Heart right ventricle (tissue), 16 donors: Measurements from ENCODE around the gene STAM. TPM values are rescaled to one million over a fixed set of nuclear protein-coding genes. Genes with fewer than 3 reads are reported as not detected.

Source experiments
- ATAC-seq, 8 donors: fragments of 200-7000 bp; cut with Tn5 transposase; one replicate each; pipeline ENCODE4 v1.9.1; 2020; ENCODE audit warnings: mild to moderate bottlenecking in 8 of 8, moderate library complexity in 8 of 8, moderate number of reproducible peaks in 1 of 8
- DNase-seq, 2 donors: peaks; one replicate each; pipeline ENCODE4 v3.0.0-alpha.2; 2020
- H3K27ac ChIP-seq, 10 donors: fragments of 200-600 bp; sonication (generic) in 2 of 10; one replicate each; pipeline versions ENCODE4 v1.5.0 to v1.8.0; 2020 to 2022; ENCODE audit warnings: mild to moderate bottlenecking in 3 of 10
- H3K27me3 ChIP-seq, 7 donors: fragments of 200-600 bp; one replicate each; pipeline ENCODE4 v1.8.0; 2021 to 2022; ENCODE audit warnings: mild to moderate bottlenecking in 2 of 7
- H3K36me3 ChIP-seq, 9 donors: fragments of 200-600 bp; sonication (generic) in 1 of 9; one replicate each; pipeline versions ENCODE4 v1.5.0 to v1.8.0; 2020 to 2022; ENCODE audit warnings: mild to moderate bottlenecking in 2 of 9
- H3K4me1 ChIP-seq, 9 donors: fragments of 200-600 bp; sonication (generic) in 1 of 9; one replicate each; pipeline versions ENCODE4 v1.5.0 to v1.8.0; 2020 to 2022; ENCODE audit warnings: mild to moderate bottlenecking in 4 of 9
- H3K4me3 ChIP-seq, 10 donors: fragments of 200-600 bp; sonication (generic) in 2 of 10; one replicate each; pipeline versions ENCODE4 v1.5.0 to v1.8.0; 2020 to 2022; ENCODE audit warnings: mild to moderate bottlenecking in 7 of 10, moderate library complexity in 2 of 10
- H3K9me3 ChIP-seq, 11 donors: fragments of 200-600 bp in 10 of 11; sonication (generic) in 2 of 11; one replicate each; pipeline versions ENCODE4 v1.5.0 to v1.8.0; 2013 to 2022; ENCODE audit warnings: mild to moderate bottlenecking in 2 of 11, control low read depth in 1 of 11, moderate library complexity in 1 of 11
- CTCF ChIP-seq, 9 donors: fragments of 200-600 bp; sonication (generic) in 2 of 9; IDR thresholded peaks; one replicate each; pipeline versions ENCODE4 v1.5.0 to v1.8.0; 2021 to 2022; ENCODE audit warnings: antibody characterized with exemption in 9 of 9, mild to moderate bottlenecking in 5 of 9, moderate library complexity in 1 of 9
- WGBS, 2 donors: extraction: QIAGEN DNeasy Blood & Tissue Kit; methylation state at CpG; one replicate each; pipeline ENCODE4 v1.1.7; 2013; ENCODE audit warnings: inconsistent platforms in 1 of 2; 5-methylcytosine and 5-hydroxymethylcytosine counted together
- intact Hi-C, 10 donors: fragments of 100-400 bp; cut with DNase I; formaldehyde crosslinking; loops; one replicate each; pipeline versions ENCODE4 v1.11.1 to v1.14.2; 2022
- polyA plus RNA-seq, 2 donors: library from polyadenylated mRNA; stranded (reverse); fragments of 200-250 nt; gene quantifications; one replicate each; pipeline ENCODE4 v1.2.3, GENCODE V29; 2013
- total RNA-seq, 10 donors: library from RNA; stranded (reverse); fragmentation: NEBNext Ultra II Directional in 3 of 10; extraction: Animal tissue kit (Norgen Biotek cat#: 25700) in 3 of 10; gene quantifications; one replicate each; pipeline versions ENCODE4 v1.2.1 to v1.2.4, GENCODE V29; 2021 to 2023
- donor health status: Arrhythmogenic right ventricular cardiomyopathy.
- donor health status: ischemic (EF 13 %, LVEDD 7.1; RV severe dilation, severe dysfunction).
- donor health status: healthy with polysubstance abuse.
- donor health status: DM: no; HTN: yes; CAD: no.
- donor health status: DM: no; HTN: no; CAD: no.
- donor health status: ischemic (EF 25% LVEDD 6.9; RV normal size, moderate dysfunction).
- donor health status: ischemic (EF 25% LVEDD 5.7; RV mildly dilated, moderate dysfunction).
- donor health status: healthy.
- donor health status: DM: yes; HTN: yes; CAD: no.
- donor health status: Ischemic cardiomyopathy.
- donor health status: ischemic (EF 35%, LVEDD 5.7; RV mildly dilated, moderate dysfunction).
- donor health status: nonischemic (EF 11% LVEDD 7.7; RV severe dilation, severe dysfunction).
- donor health status: DM: yes; HTN: yes; CAD: no.
- donor health status: PGD.
- donor health status: ischemic (EF 29% LVEDD 5.4; RV normal size, mild dysfunction).
- donor health status: nonischemic (EF 23%, LVEDD 6.1; RV moderate dilation, normal function).

Gene STAM
- total and polyA plus RNA-seq, 12 donors, result 9.9 to 43.5 (median 29.3) TPM

GRCh38 chr10:17744341-17744861 is 100.5 kb downstream of the STAM start:
- Histone ChIP-seq H3K27me3 (no peaks in the 10 kb centered on the region), H3K9me3 (no peaks in the 10 kb centered on the region), H3K36me3 (no peaks in the 10 kb centered on the region), H3K4me1 (peaks cover 0 to 26% (median 11%) of the 10 kb centered on the region in 9 donors), H3K4me3 (no peak overlapping the region), H3K27ac (peak overlapping the region in 2 of 10 donors; percentile 4 to 66)
- WGBS, 2 donors, result 47 to 64% methylated on average over 6 of the region's 6 CpGs
- intact Hi-C loops, result loop anchor here in 6 of 10 donors (2.0 to 5.0 kb wide), 2 partner anchors 137 to 138 kb away; no protein-coding TSS in a partner anchor
- ATAC-seq (peak in 6 of 8 donors; percentile 21 to 82 (median 44)), DNase-seq (no peak)
- TF ChIP-seq CTCF (IDR thresholded peaks at IDR 0.05), result no peak

DNA sequence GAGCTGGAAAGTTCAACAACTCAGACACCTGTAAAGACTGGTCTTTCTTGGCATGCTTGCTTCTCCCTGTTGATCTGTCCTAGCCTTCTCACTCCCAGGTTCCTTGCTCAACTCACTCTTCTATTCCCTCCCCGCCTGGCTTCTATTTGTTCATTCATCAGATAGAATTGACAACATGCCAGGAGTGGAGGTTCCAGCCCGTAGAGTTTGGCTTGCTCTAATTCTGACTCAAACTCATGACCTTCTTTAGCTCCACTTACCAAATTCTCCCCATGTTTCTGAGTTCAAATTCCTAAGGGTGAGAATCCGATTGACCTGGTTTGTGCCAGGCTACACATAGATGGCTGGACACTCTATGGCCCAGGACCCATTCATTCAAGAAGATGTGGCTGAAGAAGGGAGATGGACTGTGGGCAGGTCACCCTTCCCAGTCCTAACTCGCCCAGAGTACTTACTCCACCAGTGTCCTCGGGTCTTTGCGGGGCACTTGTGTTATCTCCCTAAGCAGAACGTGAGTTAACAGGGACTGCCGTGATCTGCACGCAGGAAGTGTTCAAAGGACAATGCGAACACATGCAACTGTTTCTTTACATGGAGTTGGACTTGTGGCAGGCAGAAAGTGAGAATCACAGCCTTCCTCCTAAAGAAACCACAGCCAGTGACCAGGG is 104.1 kb downstream of the STAM start:
- no peak for DNase-seq
- 79 to 84% methylated on average over 10 of the region's 10 CpGs for WGBS, 2 donors
- no peak overlapping the region for H3K4me3 ChIP-seq
- no peak for TF ChIP-seq CTCF (IDR thresholded peaks at IDR 0.05)
- H3K4me1 ChIP-seq, result peaks cover 0 to 20% (median 7%) of the 10 kb centered on the region in 9 donors
- ATAC-seq, result peak in 2 of 8 donors; percentile 21 to 60
- intact Hi-C loops, result no loop called here
- no peaks in the 10 kb centered on the region for H3K27me3 ChIP-seq
- H3K27ac ChIP-seq, result no peak overlapping the region
- no peaks in the 10 kb centered on the region for H3K36me3 ChIP-seq
- H3K9me3 ChIP-seq, result no peaks in the 10 kb centered on the region

DNA sequence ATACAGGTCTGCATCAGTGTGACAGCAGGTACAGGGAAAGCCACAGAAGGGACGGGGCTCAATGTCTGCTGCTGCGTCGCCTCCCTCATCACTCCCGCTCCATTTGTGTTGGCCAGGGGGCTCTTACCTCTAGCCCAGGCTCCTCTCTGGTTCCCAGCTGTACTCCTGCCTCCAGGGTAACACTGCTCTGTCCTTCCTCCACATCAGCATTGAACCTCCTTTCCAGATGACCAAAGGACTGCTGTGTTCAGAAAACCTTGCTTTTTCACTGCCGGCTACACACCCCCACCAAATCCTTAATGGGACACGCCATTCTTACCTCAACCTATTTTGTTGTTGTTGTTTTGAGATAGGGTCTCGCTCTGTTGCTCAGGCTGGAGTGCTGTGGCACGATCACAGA is 105.9 kb downstream of the STAM start:
- 97 to 98% methylated on average over 8 of the region's 8 CpGs for WGBS, 2 donors
- Histone ChIP-seq H3K4me1 (peaks cover 0 to 5% (median 1%) of the 10 kb centered on the region in 9 donors), H3K36me3 (no peaks in the 10 kb centered on the region), H3K4me3 (no peak overlapping the region), H3K27ac (no peak overlapping the region), H3K27me3 (no peaks in the 10 kb centered on the region), H3K9me3 (no peaks in the 10 kb centered on the region)
- intact Hi-C loops, result no loop called here
- TF ChIP-seq CTCF (IDR thresholded peaks at IDR 0.05), result no peak
- DNase-seq, result no peak
- ATAC-seq, result peak in 1 of 8 donors; percentile 10

- no peak for TF ChIP-seq CTCF (IDR thresholded peaks at IDR 0.05)
- Histone ChIP-seq H3K36me3 (no peaks in the 10 kb centered on the region), H3K27me3 (no peaks in the 10 kb centered on the region), H3K27ac (no peak within 1 kb of the TSS), H3K4me3 (no peak within 1 kb of the TSS), H3K9me3 (no peaks in the 10 kb centered on the region), H3K4me1 (peaks cover 0 to 5% (median 0%) of the 10 kb centered on the region in 9 donors)
- DNase-seq, result no peak
- intact Hi-C loops, result no loop called here
- 70 to 77% methylated on average over 9 of the region's 9 CpGs for WGBS, 2 donors
- ATAC-seq, result no peak
Observed at GRCh38 chr10:17751781-17752445, 108.0 kb downstream of the STAM start, which contains the start of gene TMEM236. Gene TMEM236 (plus strand): TSS chr10:17752201. CDS start chr10:17752296, 95 bp downstream.
